ENCODE data around the gene ZNF81.

GRCh38 chrX:47838361-47838760, 1.7 kb downstream of the ZNF81 start:
- no peak for TF ChIP-seq CTCF (IDR thresholded peaks at IDR 0.05; ENCODE audit: low read depth, low read length, missing input control)
- no peak for TF ChIP-seq ATF3 (IDR thresholded peaks at IDR 0.05)
- no peak for TF ChIP-seq REST (IDR thresholded peaks at IDR 0.05)
